HepG2 (cell line): ENCODE measurements around the gene SLC15A1. TPM values are rescaled to one million over a fixed set of nuclear protein-coding genes. Genes with fewer than 3 reads are reported as not detected.
A peak's percentile ranks its signal among the peaks of the same experiment; 100 is the strongest.

Source experiments
- ATAC-seq: fragments of 200-7000 bp; cut with Tn5 transposase; 3 replicates; pipeline ENCODE4 v1.9.1; 2020; ENCODE audit warnings: mild to moderate bottlenecking, moderate library complexity
- BruUV-seq: library from RNA; stranded (reverse); fragments of 400-500 nt; replicated peaks from 2 replicates; lab custom pipeline; 2021; lab: Mats Ljungman, UMichigan
- CTCF ChIA-PET: fragments of 300-600 bp; formaldehyde crosslinking; extraction: SDS; loops from one replicate; lab custom pipeline; 2021; ENCODE audit warnings: low total read pairs, inconsistent platforms, low intra/inter-chr PET ratio; lab: Yijun Ruan, JAX
- POLR2A ChIA-PET: fragments of 350-600 bp; sonication (Branson Sonifier 250); formaldehyde crosslinking; loops from one replicate; lab custom pipeline; 2020; ENCODE audit warnings: antibody characterized with exemption, inconsistent platforms; lab: Yijun Ruan, JAX
- DNase-seq: peaks from one replicate; pipeline ENCODE4 v3.0.0-alpha.2; 2015; ENCODE audit warnings: low spot score
- FAIRE-seq: peaks from 3 replicates; lab custom pipeline; 2011; peaks lifted over from hg19 to GRCh38; lab: Jason Lieb, UNC
- H2AFZ ChIP-seq: one replicate; pipeline ENCODE4 v1.6.1; 2011; ENCODE audit warnings: low read length, inconsistent platforms
- H3K27ac ChIP-seq: fragments of 300-600 bp; 3 replicates; pipeline ENCODE4 v1.8.0; 2011; ENCODE audit warnings: mixed run types, mild to moderate bottlenecking, mixed read lengths, low read length, inconsistent platforms; ENCODE audit not compliant: insufficient read depth; ENCODE audit errors: extremely low read length
- H3K27me3 ChIP-seq, 2 experiments: fragments of 200-600 bp in 1 of 2; 2 replicates in 1 of 2; 3 replicates in 1 of 2; pipeline versions ENCODE4 v1.6.0 to v1.8.0; 2011; ENCODE audit warnings: low read length in 2 of 2, mild to moderate bottlenecking in 2 of 2, moderate library complexity in 2 of 2, inconsistent platforms in 1 of 2; ENCODE audit not compliant: insufficient read depth in 2 of 2, control insufficient read depth in 1 of 2
- H3K36me3 ChIP-seq, 2 experiments: fragments of 200-600 bp in 1 of 2; replicated peaks in 1 of 2; 2 replicates in 1 of 2; 3 replicates in 1 of 2; pipeline versions ENCODE4 v1.5.1 to v1.8.0; 2011; ENCODE audit warnings: low read length in 2 of 2, inconsistent platforms in 1 of 2; ENCODE audit not compliant: insufficient read depth in 2 of 2, control insufficient read depth in 1 of 2
- H3K4me1 ChIP-seq: 2 replicates; pipeline ENCODE4 v1.5.1; 2012; ENCODE audit warnings: low read length, inconsistent platforms; ENCODE audit not compliant: insufficient read depth
- H3K4me2 ChIP-seq: 2 replicates; pipeline ENCODE4 v1.6.0; 2011; ENCODE audit warnings: low read depth, low read length, inconsistent platforms
- H3K4me3 ChIP-seq, 3 experiments: fragments of 200-600 bp in 1 of 3; sonication (generic), shearing (Covaris generic) in 1 of 3; replicated peaks in 1 of 3; 2 replicates each; pipeline ENCODE4 v1.5.1; 2011 to 2016; ENCODE audit warnings: low read length in 3 of 3, inconsistent platforms in 2 of 3, low read depth in 2 of 3, mild to moderate bottlenecking in 2 of 3, control low read depth in 1 of 3, mixed read lengths in 1 of 3; ENCODE audit not compliant: insufficient read depth in 1 of 3
- H3K79me2 ChIP-seq: one replicate; pipeline ENCODE4 v1.6.1; 2011; ENCODE audit warnings: low read length, inconsistent platforms; ENCODE audit not compliant: insufficient read depth
- H3K9ac ChIP-seq: 2 replicates; pipeline ENCODE4 v1.6.0; 2011; ENCODE audit warnings: mild to moderate bottlenecking, low read depth, low read length, inconsistent platforms; ENCODE audit not compliant: insufficient read depth
- H3K9me3 ChIP-seq: 2 replicates; pipeline ENCODE4 v1.5.1; 2012; ENCODE audit warnings: mild to moderate bottlenecking, low read length
- H4K20me1 ChIP-seq: 2 replicates; pipeline ENCODE4 v1.6.0; 2011; ENCODE audit warnings: inconsistent platforms, mild to moderate bottlenecking, low read length, moderate library complexity; ENCODE audit not compliant: insufficient read depth
- DMAP1 ChIP-seq: IDR thresholded peaks from 2 replicates; pipeline ENCODE4 v1.6.1; 2016
- DNMT3B ChIP-seq: conservative IDR thresholded peaks from 2 replicates; pipeline ENCODE4 v1.6.1; 2016; ENCODE audit warnings: missing biosample characterization, control low read depth
- GATAD1 ChIP-seq: IDR thresholded peaks from 2 replicates; pipeline ENCODE4 v1.6.1; 2016; ENCODE audit warnings: missing genetic modification reagents, missing compliant biosample characterization
- KAT7 ChIP-seq: IDR thresholded peaks from 2 replicates; pipeline ENCODE4 v1.6.1; 2018; ENCODE audit warnings: borderline replicate concordance, missing compliant biosample characterization
- MLLT10 ChIP-seq: sonication (generic); formaldehyde crosslinking; IDR thresholded peaks from 2 replicates; pipeline ENCODE4 v1.4.0; 2020; ENCODE audit warnings: missing genetic modification reagents
- NFYC ChIP-seq: IDR thresholded peaks from 2 replicates; pipeline ENCODE4 v1.6.1; 2016; ENCODE audit warnings: missing genetic modification reagents, missing compliant biosample characterization
- PHF8 ChIP-seq: sonication (generic); formaldehyde crosslinking; IDR thresholded peaks from 2 replicates; pipeline ENCODE4 v1.5.0; 2020; ENCODE audit warnings: missing genetic modification reagents
- SMC3 ChIP-seq: IDR thresholded peaks from 2 replicates; pipeline ENCODE4 v1.6.1; 2011; ENCODE audit warnings: low read length, improper control_type of control experiment
- THAP7 ChIP-seq: sonication (generic); formaldehyde crosslinking; IDR thresholded peaks from 2 replicates; pipeline ENCODE4 v1.8.1; 2023; ENCODE audit warnings: mild to moderate bottlenecking, missing genetic modification reagents
- THAP8 ChIP-seq: sonication (generic); formaldehyde crosslinking; IDR thresholded peaks from 2 replicates; pipeline ENCODE4 v1.5.1; 2020; ENCODE audit warnings: missing genetic modification reagents, mild to moderate bottlenecking, borderline replicate concordance
- XRCC5 ChIP-seq: fragments of 200-400 bp; formaldehyde crosslinking; optimal IDR thresholded peaks from 2 replicates; pipeline ENCODE3; 2017; ENCODE audit warnings: mild to moderate bottlenecking, low read length
- ZBTB10 ChIP-seq: sonication (generic); formaldehyde crosslinking; IDR thresholded peaks from 2 replicates; pipeline ENCODE4 v1.4.0; 2020; ENCODE audit warnings: missing genetic modification reagents, borderline replicate concordance
- ZNF598 ChIP-seq: sonication (generic); formaldehyde crosslinking; IDR thresholded peaks from 2 replicates; pipeline ENCODE4 v1.5.1; 2020; ENCODE audit warnings: mild to moderate bottlenecking, missing genetic modification reagents, borderline replicate concordance
- ZNF646 ChIP-seq: sonication (generic); formaldehyde crosslinking; IDR thresholded peaks from 2 replicates; pipeline ENCODE4 v1.9.0; 2021; ENCODE audit warnings: mild to moderate bottlenecking, missing genetic modification reagents
- ZSCAN9 ChIP-seq: IDR thresholded peaks from 2 replicates; pipeline ENCODE4 v1.6.1; 2016; ENCODE audit warnings: borderline replicate concordance
- WGBS: methylation state at CpG from one replicate; pipeline ENCODE4 v1.1.6; 2017; ENCODE audit warnings: low lambda C conversion rate; 5-methylcytosine and 5-hydroxymethylcytosine counted together
- in situ Hi-C: cut with HindIII; loops from 2 replicates; pipeline ENCODE4 v1.10.0; 2017; ENCODE audit warnings: low pct_unique_long_range_greater_than_20kb; ENCODE audit not compliant: extremely low pct_ligation_motif_present
- intact Hi-C: fragments of 100-400 bp; cut with micrococcal nuclease; formaldehyde crosslinking; loops from one replicate; pipeline ENCODE4 v1.10.0; 2022; ENCODE audit not compliant: unreplicated experiment
- polyA plus RNA-seq, 8 experiments: library from polyadenylated mRNA; depleted of rRNA in 3 of 8; stranded (reverse) in 7 of 8; unstranded in 1 of 8; fragments of >200 nt; fragmentation: Illumina TruSeq in 4 of 8; extraction: Trizol in 4 of 8; gene quantifications; 2 replicates each; pipeline versions ENCODE4 v1.2.1 to v1.2.3, GENCODE V29; 2011 to 2016; ENCODE audit warnings: low read depth in 4 of 8, missing spikeins in 1 of 8, mixed read lengths in 1 of 8; ENCODE audit not compliant: insufficient read depth in 1 of 8
- total RNA-seq, 5 experiments: library from RNA; depleted of rRNA; stranded (reverse); fragments of >200 nt; fragmentation: Illumina TruSeq; extraction: Trizol; gene quantifications; 2 replicates each; pipeline ENCODE4 v1.2.3, GENCODE V29; 2016; ENCODE audit warnings: low read depth in 1 of 5

Gene SLC15A1
- total and polyA plus RNA-seq, 2 of the 13 experiments (the other 11 are each of a cell fraction or from before 2014, with no cell fraction given), result 0.17 to 0.20 TPM

GRCh38 chr13:98783856-98784478 lies 31.5 kb upstream of the SLC15A1 start:
- no peaks in the 10 kb centered on the region for H4K20me1 ChIP-seq
- 10% methylated on average over 2 of the region's 12 CpGs for WGBS
- 0 out of 3 replicates have a peak, but pooled peaks have one; percentile 19 for ATAC-seq
- H3K9ac ChIP-seq, result no peak overlapping the region
- no peaks in the 10 kb centered on the region for H3K4me1 ChIP-seq
- H3K4me3 ChIP-seq, result no peak overlapping the region
- intact Hi-C loops (no loop called here), in situ Hi-C loops (no loop called here)
- no TSS peak for BruUV-seq
- no peaks in the 10 kb centered on the region for H3K9me3 ChIP-seq
- POLR2A ChIA-PET, result no interaction called here
- no peaks in the 10 kb centered on the region for H3K36me3 ChIP-seq
- no peaks in the 10 kb centered on the region for H3K79me2 ChIP-seq
- CTCF ChIA-PET, result no interaction called here
- H3K27ac ChIP-seq, result no peak overlapping the region
- no peak overlapping the region for H3K4me2 ChIP-seq
- no peak for FAIRE-seq
- no peak overlapping the region for H2AFZ ChIP-seq
- no peak for DNase-seq
- H3K27me3 ChIP-seq, result peaks cover 0 to 19% of the 10 kb centered on the region in 2 experiments; a peak in 3 of 5 replicates
- TF ChIP-seq PHF8 (no peak), ZNF598 (CRISPR knock-in tag) (no peak), KAT7 (CRISPR knock-in tag) (no peak), THAP7 (CRISPR knock-in tag) (no peak), DNMT3B (CRISPR knock-in tag) (no peak), MLLT10 (CRISPR knock-in tag) (no peak), THAP8 (CRISPR knock-in tag) (no peak), ZSCAN9 (CRISPR knock-in tag) (no peak), GATAD1 (CRISPR knock-in tag) (no peak), XRCC5 (no peak), SMC3 (no peak), NFYC (CRISPR knock-in tag) (no peak), ZBTB10 (CRISPR knock-in tag) (no peak), ZNF646 (CRISPR knock-in tag) (no peak), DMAP1 (CRISPR knock-in tag) (no peak)
